GM21447 (cell line): ENCODE results near the gene SLC7A6.

Experiments used
- ATAC-seq: cut with Tn5 transposase; IDR thresholded peaks from one replicate; pipeline ENCODE4 v1.9.1; 2021; ENCODE audit not compliant: unreplicated experiment

Gene SLC7A6

GRCh38 chr16:68298907-68299561 lies 34.7 kb downstream of the SLC7A6 start:
- no peak for ATAC-seq

- no peak for ATAC-seq
Measured at GRCh38 chr16:68299571-68300453, 35.5 kb downstream of the SLC7A6 start.

DNA sequence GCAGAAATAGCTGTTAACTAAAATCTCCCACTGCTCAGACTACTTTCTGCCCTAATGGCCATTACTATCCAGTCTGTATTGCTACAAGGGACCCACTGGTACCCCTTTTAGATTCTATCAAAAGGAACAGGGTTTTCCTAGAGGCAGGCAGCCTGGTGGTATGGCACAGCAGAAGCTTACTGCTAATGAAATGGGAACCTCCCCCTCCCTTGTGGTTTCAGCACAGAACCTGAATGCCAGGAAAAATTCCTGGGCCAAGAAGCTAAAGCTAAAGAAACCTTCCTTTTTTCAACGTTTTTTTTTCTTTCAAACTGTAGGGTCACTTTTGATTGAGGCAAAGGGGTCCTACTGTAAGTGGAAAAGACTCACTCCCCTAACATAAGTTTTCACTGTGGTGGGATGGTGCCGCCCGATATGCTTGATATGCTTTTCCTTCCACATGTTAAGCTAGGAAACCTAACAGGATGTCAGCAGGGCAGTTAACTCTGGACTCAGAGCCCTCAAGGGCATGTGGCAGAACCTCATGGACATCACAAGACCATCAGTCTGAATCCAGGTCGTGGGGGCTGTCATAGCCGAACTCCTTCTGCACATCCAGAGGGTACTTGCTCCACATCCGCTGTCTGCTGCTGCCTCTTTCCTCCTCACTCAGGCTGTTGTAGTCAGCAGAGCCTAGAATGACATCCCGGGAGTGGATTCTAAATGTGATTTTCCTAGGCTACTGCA lies 36.6 kb downstream of the SLC7A6 start:
- ATAC-seq: no peak

- no peak for ATAC-seq
Measured at GRCh38 chr16:68306633-68307032, 42.3 kb downstream of the SLC7A6 start.

- no peak for ATAC-seq
Measured at GRCh38 chr16:68309799-68310198, 45.5 kb downstream of the SLC7A6 start.

DNA sequence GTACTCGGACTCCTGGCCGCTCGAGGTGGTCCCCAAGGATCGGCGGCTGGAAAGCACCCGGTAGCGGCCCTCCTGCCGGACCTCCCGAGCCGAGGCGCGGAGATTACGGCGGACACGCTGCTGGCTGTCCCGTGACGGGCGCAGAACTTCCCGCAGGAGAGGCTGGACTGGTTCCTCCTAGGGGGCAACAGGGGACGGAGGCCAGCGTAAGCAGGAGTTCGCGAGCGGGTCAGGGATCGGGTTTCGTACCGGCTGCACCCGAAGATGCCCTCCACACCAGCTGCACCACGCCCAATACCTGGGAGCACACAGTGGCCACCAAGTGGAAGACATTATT lies 46.1 kb downstream of the SLC7A6 start:
- peak; percentile 28 for ATAC-seq

DNA sequence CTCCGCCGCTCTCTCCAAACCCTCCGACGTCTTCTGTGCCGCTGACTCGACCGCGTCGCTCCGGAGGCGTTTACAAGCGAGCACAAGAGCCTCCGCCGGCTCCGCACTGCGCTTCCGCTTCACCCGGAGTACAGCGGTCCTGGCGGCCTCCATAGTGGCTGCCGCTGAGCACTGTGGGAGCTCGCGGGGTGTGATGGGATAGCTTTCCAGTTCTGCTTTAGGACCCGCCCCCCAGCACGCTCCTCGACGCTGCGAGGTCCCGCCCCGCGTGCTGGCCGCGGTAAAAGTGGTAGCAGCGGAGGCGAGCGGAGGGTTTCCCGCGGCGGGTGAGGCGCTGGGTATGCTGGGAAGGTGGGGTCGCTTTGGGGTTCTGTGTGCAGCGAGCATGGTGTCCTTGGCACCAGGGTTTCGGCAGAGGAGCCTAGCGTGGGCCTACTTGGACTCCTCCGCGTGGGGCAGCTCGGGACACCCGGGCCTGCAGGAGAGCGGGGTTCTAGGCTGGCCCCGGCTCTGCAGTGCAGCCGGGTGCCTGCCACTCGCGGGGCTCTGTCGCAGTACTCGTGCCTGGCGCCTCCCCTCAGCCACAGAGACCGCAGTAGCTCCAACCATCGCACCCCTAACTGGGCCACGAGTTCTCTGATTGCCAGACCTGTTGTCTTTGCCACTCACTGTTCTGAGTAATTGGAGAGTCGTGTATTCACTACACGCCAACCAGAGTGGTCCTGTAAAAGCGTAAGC lies 46.6 kb downstream of the SLC7A6 start, which contains the start of the genes PRMT7 and SLC7A6OS:
Gene PRMT7 (plus strand): TSS at position 246 of the 738 bp plus-strand sequence. CDS start 4,961 bp downstream, outside the sequence.
Gene SLC7A6OS (minus strand): TSS at position 173 of the 738 bp plus-strand sequence. CDS start 20 bp downstream, at position 153.
- ATAC-seq: peak; percentile 96

- no peak for ATAC-seq
Measured at GRCh38 chr16:68313116-68313515, 48.8 kb downstream of the SLC7A6 start.

GRCh38 chr16:68319185-68319908 lies 55.0 kb downstream of the SLC7A6 start:
- ATAC-seq: peak; percentile 58

DNA sequence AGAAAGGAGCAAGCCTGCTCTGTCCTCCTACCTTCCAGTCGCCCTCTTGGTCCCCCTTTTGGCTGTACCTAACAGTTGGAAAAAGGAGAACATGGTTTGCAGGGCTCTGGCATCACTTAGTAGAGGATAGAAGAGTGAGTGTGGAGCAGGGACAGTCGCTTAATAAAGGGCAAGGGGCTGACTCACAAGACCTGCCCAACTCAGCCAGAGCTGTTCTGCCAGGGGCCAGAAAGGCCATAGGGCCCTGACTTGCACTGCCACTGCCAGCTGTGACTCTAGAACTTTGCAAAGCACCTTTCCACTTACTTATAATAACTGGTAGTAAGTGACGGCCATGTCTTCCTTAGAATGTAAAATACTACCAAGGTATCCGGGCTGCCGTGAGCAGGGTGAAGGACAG lies 60.0 kb downstream of the SLC7A6 start:
- no peak for ATAC-seq

DNA sequence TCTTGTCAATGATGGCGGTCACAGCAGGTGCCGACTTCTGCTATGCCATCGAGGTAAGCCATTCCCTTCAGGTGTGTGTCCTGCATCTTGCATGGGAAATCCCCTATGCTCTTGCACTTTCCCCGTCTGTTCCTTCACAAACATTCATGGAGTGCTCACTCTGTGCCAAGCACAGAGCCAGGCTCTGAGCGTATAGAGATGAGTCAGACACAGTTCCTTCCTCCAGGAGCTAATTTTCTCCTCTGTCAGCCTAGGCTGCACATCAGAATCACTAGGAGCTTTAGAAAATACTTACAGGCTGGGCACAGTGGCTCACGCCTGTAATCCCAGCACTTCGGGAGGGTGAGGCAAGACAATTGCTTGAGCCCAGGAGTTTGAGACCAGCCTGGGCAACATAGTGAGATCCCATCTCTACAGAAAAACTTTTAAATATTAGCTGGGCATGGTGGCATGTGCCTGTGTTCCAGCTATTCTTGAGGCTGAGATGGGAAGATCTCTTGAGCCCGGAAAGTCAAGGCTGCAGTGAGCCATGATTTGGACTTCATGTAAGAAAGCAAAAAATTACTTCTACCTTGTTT lies 60.5 kb downstream of the SLC7A6 start:
- ATAC-seq: no peak

GRCh38 chr16:68328151-68328859 lies 64.0 kb downstream of the SLC7A6 start:
- peak; percentile 80 for ATAC-seq

DNA sequence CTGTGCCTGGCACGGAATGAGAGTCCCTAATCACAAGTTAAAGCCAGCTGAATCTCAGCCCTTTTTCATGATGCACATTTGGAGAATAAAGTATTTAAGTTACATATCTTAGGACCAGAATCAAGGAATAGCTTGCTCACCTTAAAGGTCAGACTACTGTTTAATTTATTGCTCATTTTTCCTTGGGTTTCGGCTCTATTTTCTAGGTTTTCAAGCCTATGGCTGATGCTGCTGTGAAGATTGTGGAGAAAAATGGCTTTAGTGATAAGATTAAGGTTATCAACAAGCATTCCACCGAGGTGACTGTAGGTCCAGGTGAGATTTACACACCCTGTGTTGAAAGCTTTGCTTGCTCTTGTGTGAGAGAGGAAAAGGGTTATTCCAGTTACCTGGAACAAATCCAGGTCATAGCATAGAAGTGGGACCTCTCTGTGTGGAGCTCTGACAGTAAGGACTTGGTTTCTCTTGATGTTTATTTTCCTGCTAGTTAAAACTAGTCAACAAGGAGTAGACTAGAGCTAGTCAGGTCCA lies 64.6 kb downstream of the SLC7A6 start:
- ATAC-seq: no peak

- no peak for ATAC-seq
Measured at GRCh38 chr16:68331879-68332410, 67.6 kb downstream of the SLC7A6 start.

- no peak for ATAC-seq
Measured at GRCh38 chr16:68332411-68333121, 68.2 kb downstream of the SLC7A6 start.

- no peak for ATAC-seq
Measured at GRCh38 chr16:68335175-68335574, 70.8 kb downstream of the SLC7A6 start.

DNA sequence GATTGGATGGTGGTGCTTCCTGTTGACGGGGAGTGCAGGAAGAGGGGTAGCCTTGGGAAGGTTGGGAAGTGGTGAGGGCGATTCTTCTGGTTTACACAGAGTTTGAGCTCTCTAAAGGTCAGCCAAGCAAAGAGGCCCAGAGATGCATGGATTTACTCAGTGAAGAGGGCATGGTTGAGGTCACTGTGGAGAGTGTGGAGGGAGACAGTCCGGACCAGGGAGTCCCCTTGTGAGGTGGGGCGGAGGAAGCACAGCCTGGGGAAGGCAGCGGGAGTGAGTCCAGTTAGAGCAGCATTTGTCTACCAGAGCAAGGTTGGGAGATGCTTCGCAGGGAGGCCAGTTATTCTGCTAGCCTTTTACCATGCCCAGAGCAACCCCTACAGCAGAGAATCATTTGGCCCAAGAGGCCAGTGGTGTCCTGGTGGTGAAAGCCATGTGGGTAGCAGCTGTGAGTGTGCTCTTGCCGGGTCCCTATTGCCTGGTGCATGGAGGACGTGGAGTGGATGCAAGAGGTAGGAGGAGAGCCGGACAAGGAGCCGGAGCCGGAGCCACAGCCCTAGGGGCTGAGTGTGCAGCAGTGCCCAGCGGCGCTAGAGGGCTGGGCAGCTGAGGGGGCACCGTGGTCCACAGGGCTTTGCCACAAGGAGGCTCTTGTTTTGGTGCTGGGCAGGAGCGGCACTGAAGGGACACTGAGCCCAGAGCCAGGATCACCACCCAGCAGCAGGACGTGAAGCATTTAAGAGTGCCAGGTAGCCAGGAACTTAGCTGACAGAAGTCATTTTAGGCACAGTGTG lies 74.2 kb downstream of the SLC7A6 start:
- no peak for ATAC-seq
